Vagina (tissue), 2 donors: Measurements from ENCODE around the gene HSPH1. TPM values are rescaled to one million over a fixed set of nuclear protein-coding genes. Genes with fewer than 3 reads are reported as not detected.

ENCODE experiments used
- DNase-seq, 2 donors: peaks; one replicate each; pipeline ENCODE4 v3.0.0-alpha.2; 2017; ENCODE audit errors: extremely low spot score in 2 of 2
- H3K27ac ChIP-seq: fragments of 200-600 bp; sonication (generic); one replicate; pipeline ENCODE4 v1.5.1; 2019
- H3K27me3 ChIP-seq: fragments of 200-600 bp; sonication (generic); one replicate; pipeline ENCODE4 v1.5.1; 2019
- H3K36me3 ChIP-seq, 2 donors: fragments of 200-600 bp; sonication (generic); one replicate each; pipeline ENCODE4 v1.5.1; 2017 to 2019
- H3K4me1 ChIP-seq: fragments of 200-600 bp; sonication (generic); one replicate; pipeline ENCODE4 v1.5.1; 2019
- H3K4me3 ChIP-seq, 2 donors: fragments of 200-600 bp; sonication (generic); 1 replicate in 1 of 2; 2 replicates in 1 of 2; pipeline ENCODE4 v1.5.1; 2016 to 2019
- H3K9me3 ChIP-seq: fragments of 200-600 bp; sonication (generic); one replicate; pipeline ENCODE4 v1.5.1; 2019
- POLR2A ChIP-seq, 2 donors: fragments of 450-650 bp; IDR thresholded peaks; one replicate each; pipeline ENCODE4 v1.6.1; 2017; ENCODE audit warnings: antibody characterized with exemption in 2 of 2, mild to moderate bottlenecking in 2 of 2, moderate library complexity in 2 of 2
- POLR2AphosphoS5 ChIP-seq, 2 donors: sonication (generic); formaldehyde crosslinking; IDR thresholded peaks; one replicate each; pipeline ENCODE4 v1.9.0; 2017; ENCODE audit warnings: antibody characterized with exemption in 2 of 2, mild to moderate bottlenecking in 2 of 2, low read depth in 1 of 2; ENCODE audit not compliant: insufficient read depth in 1 of 2
- intact Hi-C: fragments of 100-400 bp; cut with DNase I; formaldehyde crosslinking; loops from one replicate; pipeline ENCODE4 v1.15.1; 2023
- total RNA-seq: library from RNA; depleted of rRNA; stranded (reverse); fragments of >200 nt; gene quantifications from one replicate; pipeline ENCODE4 v1.2.3, GENCODE V29; 2016
- TF ChIP-seq, protein P1 (sequence below), 3 experiments: fragments of 450-650 bp in 2 of 3; fragments of 200-600 bp in 1 of 3; sonication (generic) in 1 of 3; IDR thresholded peaks; one replicate each; pipeline ENCODE4 v1.5.1; 2017 to 2019; ENCODE audit warnings: antibody characterized with exemption in 3 of 3, mild to moderate bottlenecking in 2 of 3, moderate library complexity in 2 of 3

HSPH1 gene
- total RNA-seq, 1 donor from 2014 or later = 75.4 TPM

DNA sequence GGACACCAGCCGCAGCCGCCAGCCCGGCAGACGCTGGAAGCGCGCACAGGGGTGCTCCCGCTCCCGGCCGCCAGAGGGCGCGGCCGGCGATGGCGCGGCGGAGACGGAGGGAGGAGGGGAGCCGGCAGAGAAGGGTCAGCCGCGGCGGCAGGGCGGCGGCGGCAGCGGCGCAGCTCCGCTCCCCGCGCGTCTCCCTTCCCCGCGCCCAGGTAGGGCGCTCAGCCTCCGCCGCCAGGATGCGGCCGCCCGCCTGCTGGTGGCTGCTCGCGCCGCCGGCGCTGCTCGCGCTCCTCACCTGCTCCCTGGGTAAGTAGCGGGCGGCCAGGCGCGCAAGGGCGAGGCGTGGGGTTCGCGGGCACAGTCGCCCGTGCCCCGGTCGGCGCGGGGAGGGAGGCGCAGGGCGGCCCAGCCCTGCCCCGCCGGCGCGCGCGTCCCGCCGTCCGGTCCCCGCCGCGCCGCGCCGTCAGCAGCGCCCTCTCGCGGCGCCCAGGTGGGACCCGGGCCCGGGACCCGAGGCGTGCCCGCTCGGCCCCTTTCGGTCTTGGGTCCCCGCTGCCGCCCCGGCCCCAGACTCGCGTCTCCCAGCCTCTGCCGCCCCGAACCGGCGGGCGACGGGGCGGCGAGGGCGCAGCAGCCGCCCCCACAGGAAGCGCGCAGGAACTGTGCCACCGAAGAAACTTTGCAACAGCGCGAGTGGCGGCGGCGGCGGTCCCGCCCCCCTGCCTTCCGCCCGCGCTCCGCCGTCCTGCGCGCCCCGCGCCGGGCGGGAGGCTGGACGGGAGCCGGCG, 38.3 kb upstream of the HSPH1 start, which contains the start of gene B3GLCT:
Gene B3GLCT, plus strand, starts transcription at position 127 of the 788 bp plus-strand sequence. Its CDS starts 110 bp downstream, at position 237.
- H3K4me1 ChIP-seq = peaks cover 15% of the 10 kb centered on the region
- intact Hi-C loops = no loop called here
- DNase-seq = no peak

DNA sequence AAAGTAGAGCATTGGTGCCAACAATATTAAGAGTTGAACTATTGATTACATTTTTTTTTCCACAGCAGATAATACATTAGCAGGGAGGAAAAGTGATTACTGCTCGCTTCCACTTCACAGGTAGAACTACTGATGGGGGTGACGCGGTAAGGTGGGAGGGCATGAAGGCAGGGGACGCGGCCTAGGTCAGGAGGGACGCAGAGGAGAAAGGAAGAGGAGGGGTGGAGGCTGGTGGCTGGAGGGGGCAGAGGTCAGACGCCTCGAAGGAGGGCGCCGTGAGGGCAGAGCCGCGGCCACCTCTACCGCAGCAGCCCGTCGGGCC, 37.8 kb upstream of the HSPH1 start:
- no peaks in the 10 kb centered on the region for H3K9me3 ChIP-seq
- H3K27ac ChIP-seq = peak overlapping the region; percentile 98
- peak overlapping the region; percentile 71 to 92 for H3K4me3 ChIP-seq
- TF ChIP-seq, protein P1, sequence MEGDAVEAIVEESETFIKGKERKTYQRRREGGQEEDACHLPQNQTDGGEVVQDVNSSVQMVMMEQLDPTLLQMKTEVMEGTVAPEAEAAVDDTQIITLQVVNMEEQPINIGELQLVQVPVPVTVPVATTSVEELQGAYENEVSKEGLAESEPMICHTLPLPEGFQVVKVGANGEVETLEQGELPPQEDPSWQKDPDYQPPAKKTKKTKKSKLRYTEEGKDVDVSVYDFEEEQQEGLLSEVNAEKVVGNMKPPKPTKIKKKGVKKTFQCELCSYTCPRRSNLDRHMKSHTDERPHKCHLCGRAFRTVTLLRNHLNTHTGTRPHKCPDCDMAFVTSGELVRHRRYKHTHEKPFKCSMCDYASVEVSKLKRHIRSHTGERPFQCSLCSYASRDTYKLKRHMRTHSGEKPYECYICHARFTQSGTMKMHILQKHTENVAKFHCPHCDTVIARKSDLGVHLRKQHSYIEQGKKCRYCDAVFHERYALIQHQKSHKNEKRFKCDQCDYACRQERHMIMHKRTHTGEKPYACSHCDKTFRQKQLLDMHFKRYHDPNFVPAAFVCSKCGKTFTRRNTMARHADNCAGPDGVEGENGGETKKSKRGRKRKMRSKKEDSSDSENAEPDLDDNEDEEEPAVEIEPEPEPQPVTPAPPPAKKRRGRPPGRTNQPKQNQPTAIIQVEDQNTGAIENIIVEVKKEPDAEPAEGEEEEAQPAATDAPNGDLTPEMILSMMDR (IDR thresholded peaks at IDR 0.05) = no peak
- TF ChIP-seq POLR2A (IDR thresholded peaks at IDR 0.05) = no peak
- TF ChIP-seq POLR2AphosphoS5 (IDR thresholded peaks at IDR 0.05; ENCODE audit: insufficient read depth in 1 of 2, low read depth in 1 of 2) = no peak
- peaks cover 15% of the 10 kb centered on the region for H3K4me1 ChIP-seq
- intact Hi-C loops = no loop called here
- H3K36me3 ChIP-seq = no peaks in the 10 kb centered on the region
- DNase-seq = no peak
- no peaks in the 10 kb centered on the region for H3K27me3 ChIP-seq

More for the DNA sequence above, 38.3 kb upstream of the HSPH1 start, which contains the start of gene B3GLCT:
- Histone ChIP-seq H3K27ac (peak within 1 kb of the TSS; percentile 98), H3K36me3 (no peaks in the 10 kb centered on the region), H3K4me3 (peak within 1 kb of the TSS; percentile 71 to 92), H3K27me3 (no peaks in the 10 kb centered on the region), H3K9me3 (no peaks in the 10 kb centered on the region)
- TF ChIP-seq, protein P1 (IDR thresholded peaks at IDR 0.05) = peak; percentile 72 to 80 (median 73)
- TF ChIP-seq POLR2A (IDR thresholded peaks at IDR 0.05) = peak in 1 of 2 donors; percentile 22
- TF ChIP-seq POLR2AphosphoS5 (IDR thresholded peaks at IDR 0.05; ENCODE audit: insufficient read depth in 1 of 2, low read depth in 1 of 2) = no peak

- Histone ChIP-seq H3K36me3 (no peaks in the 10 kb centered on the region), H3K27me3 (no peaks in the 10 kb centered on the region), H3K27ac (no peak overlapping the region), H3K4me1 (peaks cover 15% of the 10 kb centered on the region), H3K9me3 (no peaks in the 10 kb centered on the region), H3K4me3 (no peak overlapping the region)
- no peak for DNase-seq
- intact Hi-C loops = no loop called here
- TF ChIP-seq POLR2A (IDR thresholded peaks at IDR 0.05) = no peak
- TF ChIP-seq POLR2AphosphoS5 (IDR thresholded peaks at IDR 0.05; ENCODE audit: insufficient read depth in 1 of 2, low read depth in 1 of 2) = no peak
- TF ChIP-seq, protein P1 (IDR thresholded peaks at IDR 0.05) = no peak
These were observed 36.8 kb upstream of the HSPH1 start for GRCh38 chr13:31198519-31198918.

- intact Hi-C loops = no loop called here
- Histone ChIP-seq H3K4me1 (peaks cover 15% of the 10 kb centered on the region), H3K27me3 (no peaks in the 10 kb centered on the region), H3K9me3 (no peaks in the 10 kb centered on the region), H3K4me3 (no peak overlapping the region), H3K27ac (no peak overlapping the region), H3K36me3 (no peaks in the 10 kb centered on the region)
- no peak for DNase-seq
- TF ChIP-seq POLR2A (IDR thresholded peaks at IDR 0.05) = no peak
- TF ChIP-seq POLR2AphosphoS5 (IDR thresholded peaks at IDR 0.05; ENCODE audit: insufficient read depth in 1 of 2, low read depth in 1 of 2) = no peak
- TF ChIP-seq, protein P1 (IDR thresholded peaks at IDR 0.05) = no peak
These were observed 35.3 kb upstream of the HSPH1 start for GRCh38 chr13:31196992-31197391.

- no peak for TF ChIP-seq POLR2A (IDR thresholded peaks at IDR 0.05)
- TF ChIP-seq, protein P1 (IDR thresholded peaks at IDR 0.05) = no peak
- TF ChIP-seq POLR2AphosphoS5 (IDR thresholded peaks at IDR 0.05; ENCODE audit: insufficient read depth in 1 of 2, low read depth in 1 of 2) = no peak
- Histone ChIP-seq H3K4me1 (peaks cover 5% of the 10 kb centered on the region), H3K27ac (no peak overlapping the region), H3K36me3 (no peaks in the 10 kb centered on the region), H3K27me3 (no peaks in the 10 kb centered on the region), H3K4me3 (no peak overlapping the region), H3K9me3 (no peaks in the 10 kb centered on the region)
- no peak for DNase-seq
- intact Hi-C loops = no loop called here
These were observed 33.9 kb upstream of the HSPH1 start for GRCh38 chr13:31195616-31196015.
